Breast epithelium (tissue), 3 donors: ENCODE data around the gene ABHD10.

Experiments
- POLR2A ChIP-seq: fragments of 450-650 bp; IDR thresholded peaks from one replicate; pipeline ENCODE4 v1.6.1; 2016; ENCODE audit warnings: antibody characterized with exemption, mild to moderate bottlenecking, moderate library complexity
- POLR2AphosphoS5 ChIP-seq, 3 donors: sonication (generic); formaldehyde crosslinking; IDR thresholded peaks; one replicate each; pipeline ENCODE4 v1.6.1; 2017; ENCODE audit warnings: antibody characterized with exemption in 3 of 3
- TF ChIP-seq, protein P1 (sequence below), 3 donors: fragments of 450-650 bp; IDR thresholded peaks; one replicate each; pipeline ENCODE4 v1.5.1; 2016 to 2017; ENCODE audit warnings: antibody characterized with exemption in 3 of 3, mild to moderate bottlenecking in 3 of 3, moderate library complexity in 3 of 3

DNA sequence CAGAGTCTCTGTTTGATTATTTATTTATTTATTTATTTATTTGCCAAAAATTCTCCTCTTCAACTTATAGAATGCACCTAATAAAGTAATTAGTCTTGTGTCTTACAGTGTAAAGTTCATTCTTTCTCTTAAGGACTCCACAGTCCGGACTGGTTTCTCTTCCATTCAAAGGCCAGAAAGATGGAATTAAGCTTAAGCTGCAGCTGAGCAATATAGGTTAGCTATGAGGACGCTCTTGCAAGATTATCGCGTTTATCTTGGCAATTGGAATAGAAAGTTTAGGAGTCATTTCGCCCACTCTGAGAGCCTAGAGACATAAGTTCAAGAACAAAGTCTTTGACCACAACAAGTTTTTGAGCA, 34.9 kb downstream of the ABHD10 start:
- TF ChIP-seq, protein P1, sequence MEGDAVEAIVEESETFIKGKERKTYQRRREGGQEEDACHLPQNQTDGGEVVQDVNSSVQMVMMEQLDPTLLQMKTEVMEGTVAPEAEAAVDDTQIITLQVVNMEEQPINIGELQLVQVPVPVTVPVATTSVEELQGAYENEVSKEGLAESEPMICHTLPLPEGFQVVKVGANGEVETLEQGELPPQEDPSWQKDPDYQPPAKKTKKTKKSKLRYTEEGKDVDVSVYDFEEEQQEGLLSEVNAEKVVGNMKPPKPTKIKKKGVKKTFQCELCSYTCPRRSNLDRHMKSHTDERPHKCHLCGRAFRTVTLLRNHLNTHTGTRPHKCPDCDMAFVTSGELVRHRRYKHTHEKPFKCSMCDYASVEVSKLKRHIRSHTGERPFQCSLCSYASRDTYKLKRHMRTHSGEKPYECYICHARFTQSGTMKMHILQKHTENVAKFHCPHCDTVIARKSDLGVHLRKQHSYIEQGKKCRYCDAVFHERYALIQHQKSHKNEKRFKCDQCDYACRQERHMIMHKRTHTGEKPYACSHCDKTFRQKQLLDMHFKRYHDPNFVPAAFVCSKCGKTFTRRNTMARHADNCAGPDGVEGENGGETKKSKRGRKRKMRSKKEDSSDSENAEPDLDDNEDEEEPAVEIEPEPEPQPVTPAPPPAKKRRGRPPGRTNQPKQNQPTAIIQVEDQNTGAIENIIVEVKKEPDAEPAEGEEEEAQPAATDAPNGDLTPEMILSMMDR (IDR thresholded peaks at IDR 0.05) = peak in 1 of 3 donors; percentile 1
- no peak for TF ChIP-seq POLR2A
- TF ChIP-seq POLR2AphosphoS5 (IDR thresholded peaks at IDR 0.05) = no peak
